HG02642 (cell line): ENCODE data around the gene ILKAP.

ENCODE experiments used
- ATAC-seq: cut with Tn5 transposase; IDR thresholded peaks from one replicate; pipeline ENCODE4 v1.9.1; 2021; ENCODE audit warnings: mild to moderate bottlenecking; ENCODE audit not compliant: unreplicated experiment, poor library complexity

The ILKAP gene

GRCh38 chr2:238237431-238238135, 34.1 kb upstream of the ILKAP start:
- ATAC-seq = no peak

- no peak for ATAC-seq
Observed at GRCh38 chr2:238236571-238236970, 33.1 kb upstream of the ILKAP start.

DNA sequence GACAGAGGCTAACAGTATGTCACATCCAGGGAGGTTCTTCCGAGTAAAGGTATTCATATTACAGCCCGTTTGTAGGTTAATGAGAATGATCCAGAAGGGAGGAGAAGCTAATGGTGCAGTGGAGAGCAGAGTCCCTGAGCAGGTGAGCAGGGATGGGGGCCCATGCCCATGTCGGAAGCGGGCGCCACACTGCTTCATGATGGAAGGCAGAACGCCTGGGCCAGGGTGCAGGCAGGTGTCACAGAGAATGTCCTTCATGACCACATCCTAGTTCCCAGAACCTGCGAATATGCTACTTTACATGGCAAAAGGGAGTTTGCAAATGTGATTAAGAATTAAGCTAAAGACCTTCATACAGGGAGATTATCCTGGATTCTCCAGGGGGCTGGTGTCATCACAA, 32.4 kb upstream of the ILKAP start:
- no peak for ATAC-seq

- no peak for ATAC-seq
Observed at GRCh38 chr2:238235331-238235732, 31.8 kb upstream of the ILKAP start.

DNA sequence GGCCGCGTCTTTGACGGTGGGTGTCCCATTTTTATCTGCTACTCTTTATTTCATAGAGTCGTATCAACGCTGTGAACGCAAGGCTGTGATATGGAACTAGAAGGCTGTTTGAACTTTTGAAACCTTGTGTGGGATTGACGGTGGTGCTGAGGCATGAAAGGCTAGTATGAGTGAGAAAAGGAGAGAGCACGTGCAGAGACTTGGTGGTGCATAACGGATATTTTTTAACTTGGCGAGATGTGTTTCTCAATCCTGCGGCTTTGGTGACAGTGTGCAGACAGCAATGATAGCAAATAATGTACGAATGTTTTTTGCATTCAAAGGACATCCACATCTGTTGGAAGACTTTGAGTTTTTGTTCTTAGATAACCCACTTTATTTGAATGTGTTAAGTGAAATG, 30.1 kb upstream of the ILKAP start:
- no peak for ATAC-seq

- no peak for ATAC-seq
Observed at GRCh38 chr2:238231809-238232208, 28.3 kb upstream of the ILKAP start.

DNA sequence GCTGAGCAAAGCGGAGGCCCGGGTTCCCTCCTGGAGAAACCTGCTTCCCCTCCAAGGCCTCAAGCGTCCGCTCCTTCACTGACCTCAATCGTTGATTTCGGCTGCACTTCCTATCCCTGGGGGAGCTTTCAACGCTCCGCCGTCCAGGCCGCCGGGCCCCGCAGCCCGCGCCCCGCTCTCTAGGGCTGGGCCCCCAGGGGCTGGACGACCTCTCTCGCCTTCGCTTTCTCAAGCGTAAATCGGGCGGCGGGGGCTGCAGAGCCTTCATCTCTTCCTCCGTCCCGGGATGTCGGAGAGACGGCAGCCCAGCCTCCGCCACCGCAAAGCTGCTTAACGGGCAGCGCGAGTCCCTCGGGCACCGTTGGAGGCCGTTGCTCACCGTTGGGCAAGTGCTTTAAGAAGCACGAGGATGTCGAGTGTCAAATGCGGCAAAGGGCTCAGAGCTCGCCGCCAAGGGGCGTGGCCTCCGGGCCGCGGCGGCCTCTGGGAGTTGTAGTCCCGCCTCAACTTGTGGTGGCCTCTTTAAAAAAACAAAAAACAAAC, 27.8 kb upstream of the ILKAP start:
- ATAC-seq = peak; percentile 64

DNA sequence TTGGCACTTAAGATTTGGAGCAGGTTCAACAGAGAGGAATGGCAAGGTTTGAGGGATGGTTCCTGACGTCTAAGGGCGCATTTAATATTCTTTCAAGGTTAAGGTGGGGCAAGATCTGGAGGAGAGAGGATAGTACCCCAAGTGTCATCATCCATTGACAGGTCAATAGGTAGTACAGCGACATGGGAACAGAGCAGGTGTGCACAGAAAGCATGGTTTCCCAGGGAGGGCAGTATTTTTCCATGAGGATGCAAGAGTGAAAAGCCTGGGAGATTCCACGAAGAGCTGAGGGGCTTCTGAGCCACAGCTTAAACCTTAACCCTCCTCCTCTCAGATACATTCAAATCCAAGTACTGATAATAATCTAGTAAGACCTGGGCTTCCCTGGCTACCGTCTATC, 27.2 kb upstream of the ILKAP start:
- ATAC-seq = no peak

GRCh38 chr2:238228700-238229099, 25.2 kb upstream of the ILKAP start:
- ATAC-seq = no peak

DNA sequence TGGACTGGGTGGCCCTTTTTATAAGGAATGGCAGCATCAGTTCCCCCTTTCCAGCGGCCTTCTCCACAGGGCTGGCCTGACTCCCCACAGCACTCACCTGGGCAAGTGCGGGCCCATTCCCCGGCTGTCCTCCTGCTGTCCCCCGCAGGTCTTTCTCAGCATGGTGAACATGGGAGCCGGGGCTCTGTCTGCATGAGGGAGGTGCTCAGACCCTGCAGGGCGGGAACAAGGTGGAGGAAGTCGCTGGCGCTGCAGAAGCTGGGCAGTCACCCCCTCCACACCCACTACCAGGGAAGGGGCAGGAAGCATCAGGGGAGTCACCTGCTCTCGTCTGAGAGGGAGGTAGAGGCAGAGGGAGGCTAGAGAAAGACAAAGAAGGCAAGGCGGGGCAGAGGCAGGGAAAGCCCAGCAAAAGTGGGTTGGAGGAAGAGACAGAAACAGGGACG, 24.1 kb upstream of the ILKAP start:
- ATAC-seq = no peak

GRCh38 chr2:238226698-238227586, 23.4 kb upstream of the ILKAP start:
- ATAC-seq = no peak

- no peak for ATAC-seq
Observed at GRCh38 chr2:238225911-238226697, 22.6 kb upstream of the ILKAP start.

DNA sequence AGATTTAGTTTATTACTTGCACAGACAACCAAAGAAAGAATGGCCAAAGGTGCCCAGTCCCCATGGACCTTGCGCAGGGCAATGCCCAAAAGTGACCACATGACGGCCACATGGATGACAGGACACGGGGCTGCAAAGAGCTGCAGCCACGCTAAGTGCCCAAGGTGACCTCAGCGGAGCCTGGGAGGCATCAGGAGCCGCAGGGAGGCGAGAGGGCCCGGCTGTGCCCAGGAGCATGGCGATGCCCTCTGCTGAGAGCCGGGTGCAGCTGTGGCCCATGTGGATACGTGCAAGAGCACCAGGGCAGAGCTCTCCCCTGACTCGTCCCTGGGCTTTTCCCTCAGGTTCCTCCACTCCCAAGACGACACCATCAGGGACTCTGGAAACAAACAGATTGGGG, 21.6 kb upstream of the ILKAP start:
- ATAC-seq = no peak

- no peak for ATAC-seq
Observed at GRCh38 chr2:238224356-238225035, 21.0 kb upstream of the ILKAP start.

DNA sequence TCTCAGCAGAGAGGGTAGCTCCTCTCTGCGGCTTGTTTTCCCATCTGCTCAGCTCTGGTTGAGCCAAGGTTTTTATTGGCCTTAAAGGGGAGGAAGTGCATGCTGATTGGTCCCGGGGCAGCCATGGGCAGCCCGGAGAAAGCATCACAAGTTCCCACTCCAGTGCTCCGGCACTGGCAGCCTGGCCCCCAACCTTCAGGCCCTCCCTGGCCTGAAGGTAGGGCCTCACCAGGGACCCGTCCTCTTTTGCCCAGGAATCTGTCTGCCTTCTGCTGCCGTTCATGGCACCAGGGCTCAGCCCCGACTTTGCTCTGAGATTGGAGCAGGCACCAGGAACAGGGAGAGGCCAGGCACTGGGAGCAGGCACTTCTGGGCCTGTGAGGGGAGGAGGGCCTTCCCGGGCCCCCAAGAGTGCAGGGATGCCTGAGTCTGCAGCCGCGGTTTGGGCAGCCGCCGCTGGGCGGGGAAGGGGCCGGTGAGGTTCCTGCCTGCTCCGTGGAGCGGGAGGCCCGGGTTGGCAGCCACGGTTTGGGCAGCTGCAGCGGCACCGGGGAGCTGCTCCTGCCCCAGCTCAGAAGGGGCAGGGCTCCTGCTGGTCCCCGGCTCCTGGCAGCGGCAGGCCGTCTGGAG, 17.5 kb upstream of the ILKAP start:
- no peak for ATAC-seq

DNA sequence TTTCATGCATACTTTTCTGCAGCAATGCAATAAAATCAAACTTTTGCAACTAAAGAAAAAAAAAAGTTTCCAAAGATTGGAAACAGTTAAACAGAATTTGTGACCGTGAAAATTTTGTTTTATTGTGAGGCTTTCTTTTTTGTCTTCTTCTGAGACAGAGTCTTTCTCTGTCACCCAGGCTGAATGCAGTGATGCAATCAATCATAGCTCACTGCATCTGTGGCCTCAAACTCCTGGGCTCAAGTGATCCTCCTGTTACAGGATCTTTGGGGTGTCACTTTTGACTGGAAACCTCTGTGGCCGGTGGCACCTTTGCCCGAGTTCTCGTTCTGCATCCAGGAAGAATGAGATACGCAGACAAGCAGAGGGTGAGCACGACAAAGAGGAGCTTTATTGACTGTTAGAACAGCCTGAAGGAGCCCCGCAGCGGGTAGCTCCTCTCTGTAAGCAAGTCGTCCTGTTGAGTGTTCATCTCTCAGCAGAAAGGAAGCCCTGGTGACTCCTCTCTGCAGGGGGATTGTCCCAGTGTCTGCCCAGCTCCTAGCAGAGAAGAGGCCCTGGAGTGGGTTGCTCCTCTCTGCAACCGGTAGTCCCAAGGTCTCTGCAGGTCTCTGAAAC, 16.9 kb upstream of the ILKAP start:
- ATAC-seq = no peak

DNA sequence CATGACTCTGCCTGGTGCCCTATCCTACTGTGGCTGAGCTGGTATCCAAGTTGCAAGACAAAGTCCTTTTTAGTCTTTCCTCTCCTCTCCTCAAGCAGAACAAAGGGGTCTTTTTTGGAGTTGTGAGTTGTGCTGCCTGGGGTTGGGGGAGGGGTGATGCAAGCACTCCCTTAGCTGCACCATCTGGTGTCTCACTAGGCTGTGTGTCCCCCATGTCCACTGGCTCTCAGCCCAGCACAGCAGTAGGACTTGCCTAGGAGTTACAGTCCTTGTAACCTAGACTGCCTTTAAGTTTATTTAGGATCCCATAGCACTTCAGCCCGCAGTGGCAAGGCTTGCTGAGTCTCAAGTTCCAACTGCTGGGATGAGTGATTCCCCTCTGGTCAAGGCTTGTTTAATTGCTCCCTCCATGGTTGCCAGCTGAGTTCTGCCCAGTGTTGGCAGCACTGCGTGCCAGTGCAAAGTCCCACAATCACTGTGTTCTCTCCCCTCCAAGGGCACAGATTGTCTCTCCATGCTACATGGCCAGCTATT, 13.2 kb upstream of the ILKAP start:
- no peak for ATAC-seq

DNA sequence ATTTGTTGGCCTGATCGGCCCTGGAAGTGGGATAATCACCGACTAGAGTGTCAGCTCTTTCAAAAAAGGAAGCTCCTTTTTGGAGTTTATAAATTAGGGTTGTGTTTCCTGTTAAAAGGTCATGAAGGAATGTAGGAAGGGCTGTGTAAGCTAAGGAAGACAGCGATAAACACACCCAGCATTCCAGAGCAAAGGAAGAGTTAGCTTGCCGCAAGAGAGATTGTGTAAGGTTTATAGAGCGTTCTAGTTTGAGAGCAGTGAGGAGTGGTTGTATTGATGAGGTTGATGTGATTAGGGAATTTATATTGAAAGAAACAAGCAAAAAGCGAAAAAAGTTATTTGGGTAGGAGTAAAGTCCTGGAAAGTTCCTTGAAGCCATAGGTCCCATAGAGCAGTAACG, 3.5 kb upstream of the ILKAP start:
- no peak for ATAC-seq
